Measurements from ENCODE around the gene PRLR. TPM values are rescaled to one million over a fixed set of nuclear protein-coding genes. Genes with fewer than 3 reads are reported as not detected.

The PRLR gene
- polyA plus RNA-seq, 1 donor from 2014 or later = 0.50 TPM

DNA sequence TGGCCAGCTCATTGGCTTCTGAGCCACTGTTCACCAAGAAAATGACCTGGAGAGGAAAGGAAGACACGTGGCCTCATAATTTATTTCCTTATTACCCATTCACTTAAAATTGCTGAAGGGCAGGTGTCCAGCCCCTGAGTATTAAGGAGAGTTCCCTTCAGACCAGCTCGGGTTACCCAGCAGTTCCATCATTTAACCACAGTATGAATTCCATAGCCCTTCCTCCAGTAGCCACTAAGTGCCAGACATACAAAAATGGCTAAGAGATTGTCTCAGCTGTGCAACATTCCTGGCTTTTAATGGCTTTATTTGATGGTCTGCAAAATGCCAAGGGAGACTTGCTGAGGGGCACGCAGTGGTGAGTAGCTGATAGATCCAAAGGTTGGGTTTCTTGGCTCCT is 195.0 kb downstream of the PRLR start:
- H2AFZ ChIP-seq (ENCODE audit: low read depth, low read length) = no peak overlapping the region
- no peaks in the 10 kb centered on the region for H4K20me1 ChIP-seq (ENCODE audit: insufficient read depth)
- no peak overlapping the region for H3K4me3 ChIP-seq (ENCODE audit: low read length)
- H3K4me2 ChIP-seq (ENCODE audit: low read length) = no peak overlapping the region
- H3K27ac ChIP-seq (ENCODE audit: low read length) = no peak overlapping the region
- H3K79me2 ChIP-seq (replicated peaks; ENCODE audit: insufficient read depth, low read length) = no peaks in the 10 kb centered on the region
- no peaks in the 10 kb centered on the region for H3K9me3 ChIP-seq (ENCODE audit: low read length)
- no peaks in the 10 kb centered on the region for H3K36me3 ChIP-seq (ENCODE audit: insufficient read depth, low read length)
- H3K9ac ChIP-seq (ENCODE audit: low read length) = no peak overlapping the region
- TF ChIP-seq, protein P1, sequence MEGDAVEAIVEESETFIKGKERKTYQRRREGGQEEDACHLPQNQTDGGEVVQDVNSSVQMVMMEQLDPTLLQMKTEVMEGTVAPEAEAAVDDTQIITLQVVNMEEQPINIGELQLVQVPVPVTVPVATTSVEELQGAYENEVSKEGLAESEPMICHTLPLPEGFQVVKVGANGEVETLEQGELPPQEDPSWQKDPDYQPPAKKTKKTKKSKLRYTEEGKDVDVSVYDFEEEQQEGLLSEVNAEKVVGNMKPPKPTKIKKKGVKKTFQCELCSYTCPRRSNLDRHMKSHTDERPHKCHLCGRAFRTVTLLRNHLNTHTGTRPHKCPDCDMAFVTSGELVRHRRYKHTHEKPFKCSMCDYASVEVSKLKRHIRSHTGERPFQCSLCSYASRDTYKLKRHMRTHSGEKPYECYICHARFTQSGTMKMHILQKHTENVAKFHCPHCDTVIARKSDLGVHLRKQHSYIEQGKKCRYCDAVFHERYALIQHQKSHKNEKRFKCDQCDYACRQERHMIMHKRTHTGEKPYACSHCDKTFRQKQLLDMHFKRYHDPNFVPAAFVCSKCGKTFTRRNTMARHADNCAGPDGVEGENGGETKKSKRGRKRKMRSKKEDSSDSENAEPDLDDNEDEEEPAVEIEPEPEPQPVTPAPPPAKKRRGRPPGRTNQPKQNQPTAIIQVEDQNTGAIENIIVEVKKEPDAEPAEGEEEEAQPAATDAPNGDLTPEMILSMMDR (IDR thresholded peaks at IDR 0.05; ENCODE audit: poor library complexity, severe bottlenecking) = no peak
- no peak for TF ChIP-seq SMC3 (conservative IDR thresholded peaks at IDR 0.05; ENCODE audit: poor library complexity)
- H3K9me2 ChIP-seq (ENCODE audit: insufficient read depth, low read length) = no peaks in the 10 kb centered on the region
- peaks cover 2% of the 10 kb centered on the region for H3F3A ChIP-seq (ENCODE audit: insufficient read depth, low read length, poor library complexity, severe bottlenecking)
- no peaks in the 10 kb centered on the region for H3K27me3 ChIP-seq (ENCODE audit: insufficient read depth, low read depth, low read length)

DNA sequence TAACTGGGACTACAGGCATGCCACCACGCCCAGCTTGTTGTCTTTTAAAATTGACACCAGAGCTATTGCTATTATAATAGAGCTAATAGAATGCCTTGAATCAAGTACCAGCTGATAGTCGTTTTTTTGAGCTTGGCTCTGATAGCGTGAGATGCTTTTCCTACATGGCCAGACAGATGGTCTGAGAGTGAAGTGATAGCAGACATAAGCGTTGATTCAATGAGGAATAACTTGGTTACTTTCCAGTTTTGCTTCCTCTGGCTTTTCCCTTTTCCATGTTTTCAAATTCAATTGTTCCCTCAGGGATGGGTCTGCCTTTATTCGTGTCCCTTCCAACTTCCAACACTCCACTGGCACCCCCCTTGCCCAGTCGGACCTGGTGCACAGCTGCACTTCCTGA is 197.9 kb downstream of the PRLR start:
- Histone ChIP-seq H3K9me2 (ENCODE audit: insufficient read depth, low read length) (no peaks in the 10 kb centered on the region), H3K36me3 (ENCODE audit: insufficient read depth, low read length) (no peaks in the 10 kb centered on the region), H3F3A (ENCODE audit: insufficient read depth, low read length, poor library complexity, severe bottlenecking) (no peaks in the 10 kb centered on the region), H3K4me2 (ENCODE audit: low read length) (no peak overlapping the region), H3K79me2 (replicated peaks; ENCODE audit: insufficient read depth, low read length) (no peaks in the 10 kb centered on the region), H3K9me3 (ENCODE audit: low read length) (no peaks in the 10 kb centered on the region), H3K4me3 (ENCODE audit: low read length) (no peak overlapping the region), H3K27ac (ENCODE audit: low read length) (no peak overlapping the region), H3K27me3 (ENCODE audit: insufficient read depth, low read depth, low read length) (no peaks in the 10 kb centered on the region), H3K9ac (ENCODE audit: low read length) (no peak overlapping the region), H2AFZ (ENCODE audit: low read depth, low read length) (no peak overlapping the region), H4K20me1 (ENCODE audit: insufficient read depth) (no peaks in the 10 kb centered on the region)
- TF ChIP-seq EP300 (conservative IDR thresholded peaks at IDR 0.05; ENCODE audit: poor library complexity, severe bottlenecking) (no peak), RAD21 (conservative IDR thresholded peaks at IDR 0.05) (no peak)
- TF ChIP-seq, protein P1 (IDR thresholded peaks at IDR 0.05; ENCODE audit: poor library complexity, severe bottlenecking) = no peak

DNA sequence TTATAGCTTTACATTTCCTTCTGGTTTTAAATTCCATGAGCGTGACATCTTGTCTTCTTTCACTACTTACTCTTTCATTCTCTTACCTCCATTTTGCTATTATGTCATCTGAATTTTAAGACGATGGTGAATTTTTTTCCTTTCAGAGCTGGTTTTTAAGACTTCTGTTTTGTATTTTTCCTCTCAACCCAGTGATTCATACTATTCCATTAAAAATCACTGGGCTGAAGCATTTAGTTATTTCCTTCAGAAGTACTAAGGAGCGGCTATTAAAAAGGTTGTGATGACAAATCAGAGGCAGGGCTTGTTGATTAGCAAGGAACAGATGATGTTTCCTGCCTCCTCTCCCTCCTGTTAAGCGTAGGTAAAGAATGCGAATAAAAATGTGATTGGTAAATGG is 199.0 kb downstream of the PRLR start:
- no peaks in the 10 kb centered on the region for H4K20me1 ChIP-seq (ENCODE audit: insufficient read depth)
- H3K27me3 ChIP-seq (ENCODE audit: insufficient read depth, low read depth, low read length) = no peaks in the 10 kb centered on the region
- no peaks in the 10 kb centered on the region for H3K9me2 ChIP-seq (ENCODE audit: insufficient read depth, low read length)
- H3K36me3 ChIP-seq (ENCODE audit: insufficient read depth, low read length) = no peaks in the 10 kb centered on the region
- H3K79me2 ChIP-seq (replicated peaks; ENCODE audit: insufficient read depth, low read length) = no peaks in the 10 kb centered on the region
- no peak for TF ChIP-seq POLR2AphosphoS5 (IDR thresholded peaks at IDR 0.05)
- TF ChIP-seq, protein P1 (IDR thresholded peaks at IDR 0.05; ENCODE audit: poor library complexity, severe bottlenecking) = no peak
- TF ChIP-seq TAF1 (IDR thresholded peaks at IDR 0.05; ENCODE audit: low read depth) = no peak
- TF ChIP-seq, protein P2, sequence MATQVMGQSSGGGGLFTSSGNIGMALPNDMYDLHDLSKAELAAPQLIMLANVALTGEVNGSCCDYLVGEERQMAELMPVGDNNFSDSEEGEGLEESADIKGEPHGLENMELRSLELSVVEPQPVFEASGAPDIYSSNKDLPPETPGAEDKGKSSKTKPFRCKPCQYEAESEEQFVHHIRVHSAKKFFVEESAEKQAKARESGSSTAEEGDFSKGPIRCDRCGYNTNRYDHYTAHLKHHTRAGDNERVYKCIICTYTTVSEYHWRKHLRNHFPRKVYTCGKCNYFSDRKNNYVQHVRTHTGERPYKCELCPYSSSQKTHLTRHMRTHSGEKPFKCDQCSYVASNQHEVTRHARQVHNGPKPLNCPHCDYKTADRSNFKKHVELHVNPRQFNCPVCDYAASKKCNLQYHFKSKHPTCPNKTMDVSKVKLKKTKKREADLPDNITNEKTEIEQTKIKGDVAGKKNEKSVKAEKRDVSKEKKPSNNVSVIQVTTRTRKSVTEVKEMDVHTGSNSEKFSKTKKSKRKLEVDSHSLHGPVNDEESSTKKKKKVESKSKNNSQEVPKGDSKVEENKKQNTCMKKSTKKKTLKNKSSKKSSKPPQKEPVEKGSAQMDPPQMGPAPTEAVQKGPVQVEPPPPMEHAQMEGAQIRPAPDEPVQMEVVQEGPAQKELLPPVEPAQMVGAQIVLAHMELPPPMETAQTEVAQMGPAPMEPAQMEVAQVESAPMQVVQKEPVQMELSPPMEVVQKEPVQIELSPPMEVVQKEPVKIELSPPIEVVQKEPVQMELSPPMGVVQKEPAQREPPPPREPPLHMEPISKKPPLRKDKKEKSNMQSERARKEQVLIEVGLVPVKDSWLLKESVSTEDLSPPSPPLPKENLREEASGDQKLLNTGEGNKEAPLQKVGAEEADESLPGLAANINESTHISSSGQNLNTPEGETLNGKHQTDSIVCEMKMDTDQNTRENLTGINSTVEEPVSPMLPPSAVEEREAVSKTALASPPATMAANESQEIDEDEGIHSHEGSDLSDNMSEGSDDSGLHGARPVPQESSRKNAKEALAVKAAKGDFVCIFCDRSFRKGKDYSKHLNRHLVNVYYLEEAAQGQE (IDR thresholded peaks at IDR 0.05; ENCODE audit: borderline replicate concordance) = no peak
- TF ChIP-seq SMC3 (conservative IDR thresholded peaks at IDR 0.05; ENCODE audit: poor library complexity) = no peak
- H3F3A ChIP-seq (ENCODE audit: insufficient read depth, low read length, poor library complexity, severe bottlenecking) = no peaks in the 10 kb centered on the region
- H3K9me3 ChIP-seq (ENCODE audit: low read length) = no peaks in the 10 kb centered on the region
- no peak overlapping the region for H3K27ac ChIP-seq (ENCODE audit: low read length)
- no peak overlapping the region for H2AFZ ChIP-seq (ENCODE audit: low read depth, low read length)
- no peak overlapping the region for H3K9ac ChIP-seq (ENCODE audit: low read length)
- H3K4me2 ChIP-seq (ENCODE audit: low read length) = no peak overlapping the region
- no peak overlapping the region for H3K4me3 ChIP-seq (ENCODE audit: low read length)

All from neural cell (in vitro differentiated cells).